Midbrain (tissue), 1 donor: ENCODE measurements around the gene CRELD2.

ENCODE experiments used
- DNase-seq: peaks from one replicate; lab custom pipeline; 2025; lab: John Stamatoyannopoulos, UW

Gene CRELD2

DNA sequence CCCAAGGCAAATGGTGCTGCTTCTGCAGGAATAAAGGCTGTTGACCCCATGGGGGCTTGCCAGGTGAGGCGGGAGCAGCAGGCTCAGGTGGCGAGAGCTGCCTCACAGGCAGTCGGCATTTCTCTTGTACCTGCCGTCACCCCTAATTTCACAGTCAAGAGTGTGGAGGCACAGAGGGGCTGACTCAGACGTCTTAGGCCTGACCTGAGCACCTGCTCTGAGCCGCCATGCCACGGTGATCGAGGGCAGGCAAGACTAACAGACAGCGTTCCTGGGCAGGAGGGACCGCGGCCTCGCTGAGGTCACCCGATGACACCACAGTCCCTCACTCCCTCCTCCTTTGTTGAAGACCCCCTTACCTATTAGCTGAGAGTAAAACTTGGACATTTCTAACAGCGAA, 5.4 kb upstream of the CRELD2 start:
- DNase-seq, result no peak

DNA sequence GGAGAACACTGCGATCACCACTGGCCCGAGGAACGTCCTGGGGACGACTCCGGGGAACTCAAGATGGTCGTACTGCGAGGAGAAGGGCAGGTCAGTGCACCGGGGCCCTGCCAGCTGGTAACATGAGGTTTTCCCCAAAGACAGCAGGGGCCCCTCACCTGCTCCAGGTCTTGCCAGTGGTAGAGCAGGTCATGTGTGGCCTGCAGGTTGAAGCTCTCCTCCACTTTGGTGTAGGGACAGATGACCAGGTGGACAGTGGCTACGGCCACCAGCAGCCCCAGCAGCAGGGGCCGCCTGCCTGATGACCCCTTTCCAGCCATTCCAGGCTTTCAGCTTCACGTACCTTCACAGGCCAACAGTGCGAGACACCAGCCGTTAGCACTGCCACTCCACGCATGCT, 5.0 kb upstream of the CRELD2 start:
- no peak for DNase-seq

DNA sequence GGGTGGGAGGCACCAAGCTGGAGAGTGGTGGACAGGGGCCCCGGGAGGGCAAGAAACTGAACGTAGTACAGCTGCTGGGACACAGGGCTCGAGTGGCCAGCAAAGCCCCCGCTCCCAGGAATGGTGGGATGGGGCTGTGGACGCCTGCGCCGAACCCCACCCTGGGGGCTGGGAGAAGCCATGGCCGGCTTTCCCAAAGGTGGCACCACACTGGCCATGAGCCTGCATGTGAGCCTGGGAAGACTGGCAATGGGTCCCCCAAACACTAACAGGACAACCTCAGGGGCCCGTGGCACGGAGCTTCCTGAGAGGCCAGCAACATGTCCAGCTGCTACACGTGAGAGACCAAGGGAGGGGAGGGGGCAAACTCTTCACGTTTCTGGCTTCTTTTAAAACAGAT, 4.2 kb upstream of the CRELD2 start:
- no peak for DNase-seq

DNA sequence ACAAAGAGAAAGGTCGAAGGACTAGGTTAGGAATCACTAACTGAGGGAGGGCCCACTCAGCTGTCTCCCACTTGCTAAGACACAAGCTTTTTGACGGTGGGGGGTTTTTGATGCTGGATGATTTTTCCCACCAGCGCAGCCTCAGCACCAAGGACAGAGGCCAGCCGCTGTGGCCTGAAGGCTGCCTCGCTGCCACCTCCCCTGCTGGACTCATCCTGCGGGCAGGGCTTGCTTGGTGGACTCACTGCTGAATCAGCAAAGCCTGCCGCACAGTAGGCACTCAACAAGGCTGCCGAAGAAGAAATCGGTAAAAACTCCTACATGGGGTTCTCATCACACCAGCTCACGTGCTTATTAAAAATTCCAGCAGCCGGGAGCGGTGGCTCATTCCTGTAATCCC, 2.8 kb upstream of the CRELD2 start:
- DNase-seq, result no peak

DNA sequence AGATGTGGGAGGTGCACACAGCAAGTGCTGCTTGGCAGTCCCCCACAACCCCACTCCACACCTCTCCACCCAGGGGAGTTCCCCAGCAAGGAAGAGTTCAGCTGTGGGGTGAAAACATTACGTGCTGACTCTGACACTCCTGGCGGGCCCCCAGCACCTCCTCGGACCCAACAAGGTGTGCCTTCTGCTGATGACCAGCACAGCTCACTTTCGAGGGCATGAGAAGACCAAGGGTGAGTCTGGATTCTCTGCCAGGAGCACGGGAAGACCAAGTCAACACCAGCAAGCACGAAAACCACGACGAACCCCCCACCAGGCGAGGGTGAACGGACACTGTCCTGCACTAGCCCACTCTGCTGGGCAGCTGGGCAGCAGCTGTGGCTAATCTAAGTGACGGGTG, 1.6 kb upstream of the CRELD2 start:
- DNase-seq, result no peak

DNA sequence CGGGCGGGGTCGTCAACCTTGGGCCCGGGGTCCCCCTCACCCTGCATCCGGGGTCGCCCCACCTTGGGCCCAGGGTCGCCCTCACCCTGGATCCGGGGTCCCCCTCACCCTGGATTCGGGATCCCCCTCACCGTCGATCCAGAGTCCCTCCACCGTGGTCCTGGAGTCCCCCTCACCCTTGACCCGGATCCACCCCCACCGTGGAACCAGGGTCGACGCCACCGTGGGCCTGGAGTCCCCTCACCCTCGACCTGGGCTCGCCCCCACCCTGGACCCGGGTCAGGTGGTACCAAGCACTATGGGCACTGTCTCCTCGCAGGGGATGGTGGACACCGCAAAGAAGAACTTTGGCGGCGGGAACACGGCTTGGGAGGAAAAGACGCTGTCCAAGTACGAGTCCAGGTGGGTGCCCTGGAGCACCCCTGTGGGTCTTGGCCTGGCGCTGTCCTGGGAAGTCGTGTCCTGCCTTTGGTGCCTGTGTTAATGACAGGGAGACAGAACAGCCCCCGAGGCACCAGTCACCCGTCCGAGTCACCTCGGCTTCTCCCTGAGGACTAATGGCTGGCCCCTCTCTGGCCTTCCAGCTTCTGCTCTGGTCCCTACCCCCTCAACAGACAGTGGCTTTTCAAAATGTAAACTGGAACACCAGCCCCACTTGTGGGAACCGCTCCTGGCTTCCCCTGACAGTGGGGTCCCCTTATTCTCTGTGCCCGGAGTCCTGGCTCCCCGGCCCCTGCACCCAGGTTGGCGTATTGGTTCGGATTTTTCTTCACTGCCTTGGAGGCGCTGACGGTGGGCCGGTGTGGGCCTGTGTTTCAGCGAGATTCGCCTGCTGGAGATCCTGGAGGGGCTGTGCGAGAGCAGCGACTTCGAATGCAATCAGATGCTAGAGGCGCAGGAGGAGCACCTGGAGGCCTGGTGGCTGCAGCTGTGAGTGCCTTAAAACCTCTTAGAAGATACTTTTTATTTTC, 762 bp downstream of the CRELD2 start:
- DNase-seq, result no peak

DNA sequence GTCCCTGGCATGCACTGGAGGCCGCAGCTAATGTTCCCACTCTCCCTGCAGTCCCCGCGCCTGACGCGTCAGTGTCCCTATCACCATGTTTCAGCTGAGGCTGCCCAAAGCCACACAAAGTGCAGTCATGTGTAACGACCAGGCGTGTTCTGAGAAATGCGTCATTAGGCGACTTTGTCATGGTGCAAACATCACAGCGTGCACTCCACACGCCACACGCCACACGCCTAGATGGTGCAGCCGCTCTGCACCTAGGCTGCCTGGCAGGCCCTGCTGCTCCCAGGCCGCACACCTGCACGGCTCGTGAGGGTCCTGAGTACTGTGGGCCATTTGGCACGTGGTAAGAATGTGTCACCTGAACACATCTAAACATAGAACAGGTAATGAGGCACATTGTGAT, 2.4 kb downstream of the CRELD2 start:
- no peak for DNase-seq

DNA sequence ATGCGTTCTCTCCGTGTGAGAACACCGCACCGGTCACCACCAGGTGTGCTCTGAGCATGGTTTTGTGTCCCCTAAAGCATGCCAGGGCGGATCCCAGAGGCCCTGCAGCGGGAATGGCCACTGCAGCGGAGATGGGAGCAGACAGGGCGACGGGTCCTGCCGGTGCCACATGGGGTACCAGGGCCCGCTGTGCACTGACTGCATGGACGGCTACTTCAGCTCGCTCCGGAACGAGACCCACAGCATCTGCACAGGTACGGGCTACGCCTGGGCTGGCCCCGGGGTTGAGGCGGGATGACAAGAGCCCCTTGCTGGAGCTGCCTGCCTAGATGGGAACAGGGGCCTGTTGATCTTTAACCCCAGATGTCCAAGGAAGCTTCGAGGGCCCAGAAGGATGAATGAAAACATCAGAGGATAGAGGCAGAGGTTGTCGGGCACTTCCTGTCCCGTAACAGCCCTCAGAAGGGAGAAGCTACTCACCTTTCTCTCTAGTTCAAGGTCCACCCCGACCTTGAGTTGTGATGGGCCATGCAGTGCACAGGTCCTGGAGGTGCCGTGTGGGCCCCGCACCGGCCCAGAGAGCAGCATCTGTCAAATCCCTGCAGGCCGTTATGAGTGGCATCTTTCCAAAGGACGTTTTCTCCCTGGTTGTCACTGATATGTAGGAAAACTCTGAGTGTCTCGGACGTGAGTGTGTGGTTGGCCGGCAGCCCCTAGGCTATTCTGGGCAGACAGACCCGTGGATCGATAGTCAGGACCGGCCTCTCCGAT, 3.3 kb downstream of the CRELD2 start:
- no peak for DNase-seq

DNA sequence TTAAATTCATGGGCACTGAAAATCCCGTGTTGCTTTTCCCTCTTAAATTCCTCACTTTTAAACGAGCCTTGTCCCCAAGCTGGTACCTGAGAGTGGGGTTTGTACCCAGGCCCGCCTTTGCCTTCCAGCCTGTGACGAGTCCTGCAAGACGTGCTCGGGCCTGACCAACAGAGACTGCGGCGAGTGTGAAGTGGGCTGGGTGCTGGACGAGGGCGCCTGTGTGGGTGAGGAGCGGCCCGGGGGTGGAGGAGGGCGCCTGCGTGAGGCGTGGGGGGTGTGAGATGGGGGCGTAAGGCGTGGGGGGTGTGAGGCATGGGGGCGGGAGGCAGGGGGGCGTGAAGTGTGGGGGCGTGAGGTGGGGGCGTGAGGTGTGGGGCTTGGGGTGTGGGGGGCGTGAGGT, 4.0 kb downstream of the CRELD2 start:
- DNase-seq, result no peak

DNA sequence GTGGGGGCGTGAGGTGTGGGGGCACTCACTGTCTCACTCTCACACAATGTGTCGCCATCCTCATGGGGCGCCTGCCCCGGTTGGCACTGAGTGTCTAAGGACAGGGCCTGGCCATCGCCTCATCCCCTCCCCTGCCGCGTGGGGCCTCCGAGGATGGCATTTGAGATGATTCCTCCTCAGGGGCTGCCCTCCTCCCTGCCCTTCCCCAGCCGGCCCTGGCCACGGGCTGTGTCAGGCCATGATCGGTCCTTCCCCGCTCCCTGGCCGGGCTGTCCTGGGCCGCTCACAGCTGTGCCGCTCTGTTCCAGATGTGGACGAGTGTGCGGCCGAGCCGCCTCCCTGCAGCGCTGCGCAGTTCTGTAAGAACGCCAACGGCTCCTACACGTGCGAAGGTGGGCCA, 4.5 kb downstream of the CRELD2 start:
- no peak for DNase-seq

DNA sequence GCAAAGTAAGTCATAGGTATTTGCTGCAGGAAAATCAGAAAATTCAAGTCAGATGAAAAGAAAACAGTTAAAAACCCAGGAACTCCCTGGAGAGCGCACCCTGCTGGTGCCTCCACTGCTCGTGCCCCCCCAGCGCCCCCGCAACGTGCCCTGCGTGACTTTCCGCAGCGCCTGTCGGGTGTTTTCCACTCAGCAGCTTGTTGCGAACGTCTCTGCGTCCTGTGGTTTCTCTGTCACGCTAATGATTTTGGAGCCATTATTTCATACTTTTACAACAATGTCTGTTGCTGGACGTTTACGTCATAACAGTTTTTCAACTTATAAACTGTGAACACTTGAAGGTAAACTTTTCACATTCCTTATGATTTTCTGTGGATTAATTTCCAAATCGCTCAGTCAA, 5.0 kb downstream of the CRELD2 start:
- DNase-seq, result no peak

DNA sequence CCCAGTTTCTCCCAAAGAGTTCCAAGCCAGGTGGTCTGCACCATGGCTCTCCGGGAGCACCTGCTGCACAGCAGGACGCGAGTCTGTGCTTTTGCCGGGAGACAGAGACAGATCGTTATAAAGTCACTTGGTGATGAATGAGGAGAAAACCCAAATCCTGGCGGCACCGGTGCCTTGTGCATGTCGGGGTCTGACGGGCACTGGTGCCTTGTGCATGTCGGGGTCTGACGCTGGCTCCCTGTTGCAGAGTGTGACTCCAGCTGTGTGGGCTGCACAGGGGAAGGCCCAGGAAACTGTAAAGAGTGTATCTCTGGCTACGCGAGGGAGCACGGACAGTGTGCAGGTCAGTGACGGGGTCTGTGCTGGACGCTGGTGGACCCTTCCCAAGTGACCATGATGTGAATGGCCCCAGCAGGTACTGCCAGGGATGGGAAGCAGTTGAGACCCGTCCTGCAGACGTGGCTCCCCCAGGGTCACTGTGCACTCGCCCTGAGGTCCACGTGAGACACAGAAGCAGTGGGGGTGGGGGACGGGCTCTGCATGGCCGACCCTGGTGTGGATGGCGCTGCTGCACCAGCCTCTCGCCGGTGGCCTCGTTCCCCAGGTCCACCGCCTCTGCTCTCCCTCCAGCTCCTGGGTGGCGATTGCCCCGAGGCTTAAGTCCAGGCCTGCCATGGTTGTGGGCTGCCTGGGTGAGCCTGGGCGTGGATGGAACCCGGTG, 5.8 kb downstream of the CRELD2 start:
- no peak for DNase-seq

DNA sequence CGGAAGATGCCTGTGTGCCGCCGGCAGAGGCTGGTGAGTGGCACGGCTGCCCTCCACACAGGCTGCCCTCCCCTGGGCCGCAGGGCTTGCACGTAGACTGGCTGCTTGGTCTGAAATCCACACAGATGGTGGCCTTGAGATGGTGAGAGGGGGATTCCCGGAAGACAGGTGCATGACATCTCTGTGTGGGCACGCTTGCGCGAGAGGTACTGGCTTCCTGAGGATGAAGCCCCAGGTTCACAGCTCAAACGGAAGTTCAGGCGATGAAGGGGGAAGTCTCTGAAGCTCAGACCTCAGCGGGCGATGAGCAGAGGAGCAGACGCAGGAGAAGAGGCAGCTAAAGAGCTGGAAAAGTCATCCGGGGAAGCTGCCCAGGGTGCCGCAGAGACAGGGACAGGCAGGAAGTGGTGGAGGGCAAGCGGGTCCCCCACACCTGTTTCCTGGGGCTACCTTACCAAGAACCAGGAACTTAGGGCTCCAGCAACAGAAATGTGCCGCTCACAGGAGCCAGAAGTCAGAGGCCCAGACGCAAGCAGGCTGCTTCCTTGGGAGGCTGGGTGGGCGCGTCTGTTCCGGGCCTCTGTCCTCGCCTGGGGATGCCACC, 7.2 kb downstream of the CRELD2 start:
- no peak for DNase-seq

DNA sequence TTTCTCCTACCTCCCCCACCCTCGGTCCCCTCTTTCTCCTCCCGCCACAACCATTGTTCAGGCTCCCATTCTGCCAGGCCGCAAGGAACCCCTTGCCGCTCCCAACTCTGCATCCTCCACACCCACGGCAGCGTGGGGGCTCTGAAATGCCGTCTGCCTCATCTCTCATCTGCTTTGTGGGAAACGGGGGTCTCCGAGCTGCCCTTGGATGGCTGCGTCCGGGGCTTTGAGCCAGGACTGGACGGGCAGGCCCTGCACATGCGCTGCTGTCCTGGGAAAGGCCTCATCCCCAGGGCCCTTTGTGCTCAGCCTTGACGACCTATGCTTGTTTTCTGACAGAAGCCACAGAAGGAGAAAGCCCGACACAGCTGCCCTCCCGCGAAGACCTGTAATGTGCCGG, 8.5 kb downstream of the CRELD2 start:
- DNase-seq, result no peak

DNA sequence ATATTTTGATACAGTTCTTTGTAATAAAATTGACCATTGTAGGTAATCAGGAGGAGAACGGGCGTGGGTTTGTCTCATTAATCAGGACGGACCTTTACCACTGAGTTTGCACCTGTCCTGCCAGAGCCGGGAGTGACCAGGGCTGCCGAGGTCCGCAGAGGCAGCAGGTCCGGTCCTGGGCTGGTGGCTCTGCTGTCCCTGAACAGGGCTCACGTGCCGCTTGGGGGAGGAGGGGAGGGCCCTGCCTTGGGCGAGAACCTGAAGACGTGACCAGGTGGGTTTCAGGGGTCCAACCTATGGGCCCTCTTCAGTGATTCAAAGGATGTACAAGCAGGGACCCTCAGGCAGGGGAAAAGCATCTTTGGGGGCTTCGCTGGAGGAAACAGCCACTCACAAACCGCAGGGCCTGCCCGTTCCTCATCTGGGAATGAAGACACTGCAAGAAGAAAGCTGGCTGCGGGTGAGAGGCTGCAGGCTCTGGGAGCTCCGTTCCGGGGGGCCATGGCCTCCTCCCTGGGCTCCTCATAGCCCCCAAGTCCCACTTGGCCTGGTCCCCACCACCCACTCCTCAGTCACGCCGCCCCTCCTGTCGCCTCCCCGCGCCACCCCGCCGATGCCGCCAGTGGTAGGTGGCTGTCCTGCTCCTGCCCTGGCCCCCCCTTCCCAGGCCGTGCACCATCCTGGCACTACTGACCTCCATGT, 9.2 kb downstream of the CRELD2 start:
- DNase-seq, result no peak

DNA sequence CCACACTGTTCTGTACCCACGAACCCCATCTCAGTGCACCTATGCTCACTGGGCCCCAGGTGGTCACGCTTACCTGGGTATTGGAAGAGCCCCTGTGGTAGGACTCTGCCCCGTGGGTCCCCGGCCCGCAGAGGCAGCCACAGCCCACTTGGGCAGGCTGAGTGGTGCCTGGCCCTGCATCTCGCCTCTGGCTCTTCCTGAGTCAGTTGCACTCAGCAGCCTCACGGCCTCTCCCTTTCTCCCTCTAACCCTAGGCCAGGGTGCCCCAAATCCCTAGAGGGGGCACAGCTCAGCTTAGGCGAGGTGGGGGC, 9.7 kb downstream of the CRELD2 start:
- no peak for DNase-seq

DNA sequence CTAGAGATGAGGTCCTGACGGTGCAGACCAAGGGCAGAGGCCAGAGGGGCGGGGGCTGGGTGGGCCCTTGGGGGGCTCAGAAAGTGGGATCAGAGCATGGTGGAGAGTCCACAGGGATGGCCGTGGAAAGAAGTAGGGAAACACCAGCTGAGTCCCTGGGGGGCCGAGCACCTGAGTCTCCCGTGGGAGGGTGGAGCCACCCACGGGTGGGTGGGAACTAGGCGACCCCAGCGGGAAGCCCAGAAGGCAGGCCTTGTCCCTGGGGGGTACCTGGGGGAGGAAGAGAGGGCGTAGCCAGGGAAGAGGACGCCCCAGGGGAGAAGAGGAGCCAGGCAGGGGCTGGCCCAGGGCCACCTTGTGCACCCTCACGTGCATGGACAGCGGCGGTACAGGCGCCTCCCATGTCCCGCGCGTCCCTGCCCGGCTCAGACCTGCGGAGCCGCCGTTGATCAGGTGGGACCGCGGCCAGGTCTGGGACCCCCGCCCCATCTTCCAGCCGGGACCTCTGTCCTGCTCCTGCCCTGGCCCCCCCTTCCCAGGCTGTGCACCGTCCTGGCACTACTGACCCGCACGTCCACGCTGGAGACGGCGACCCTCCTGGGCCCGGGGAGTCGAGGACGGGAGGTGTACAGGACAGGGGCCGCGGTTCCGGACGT, 10.2 kb downstream of the CRELD2 start:
- DNase-seq, result no peak

DNA sequence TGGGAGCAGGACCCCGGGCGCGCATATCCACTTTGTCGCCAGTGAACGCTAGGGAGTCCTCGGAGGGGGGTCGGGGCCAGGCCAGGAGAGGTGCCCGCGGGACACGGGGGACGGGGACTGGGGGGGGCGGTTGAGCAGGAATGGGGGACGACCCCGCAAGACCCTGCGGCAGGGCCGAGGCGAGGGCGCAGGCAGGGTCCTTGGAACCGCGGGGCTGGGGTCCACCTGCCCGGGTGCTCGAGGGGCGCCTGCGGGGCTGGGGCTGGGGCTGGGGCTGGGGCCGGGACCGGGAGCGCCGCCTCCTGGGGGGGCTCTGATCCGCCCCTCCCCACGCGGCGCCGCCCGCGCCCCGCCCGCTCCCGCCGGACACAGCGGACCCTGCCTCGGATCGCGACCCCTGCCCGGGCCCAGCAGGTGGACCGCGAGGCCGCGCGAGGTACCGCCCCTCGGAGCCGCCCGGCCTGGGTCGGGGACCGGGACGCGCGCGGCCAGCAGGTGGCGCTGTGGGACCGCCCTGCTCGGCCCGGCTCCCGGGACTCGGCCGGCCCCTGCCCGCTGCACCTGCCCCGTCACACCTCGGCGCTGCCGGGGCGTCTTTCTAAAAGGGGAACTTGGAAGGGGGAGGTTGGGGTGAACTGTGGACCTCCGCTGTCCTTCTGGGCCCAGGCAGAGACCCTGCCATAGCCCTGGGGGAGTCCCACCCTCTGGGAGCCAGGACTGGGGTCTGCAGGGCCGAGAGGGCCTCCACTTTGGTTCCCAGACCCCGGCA, 11.0 kb downstream of the CRELD2 start:
- peak; percentile 37 for DNase-seq

DNA sequence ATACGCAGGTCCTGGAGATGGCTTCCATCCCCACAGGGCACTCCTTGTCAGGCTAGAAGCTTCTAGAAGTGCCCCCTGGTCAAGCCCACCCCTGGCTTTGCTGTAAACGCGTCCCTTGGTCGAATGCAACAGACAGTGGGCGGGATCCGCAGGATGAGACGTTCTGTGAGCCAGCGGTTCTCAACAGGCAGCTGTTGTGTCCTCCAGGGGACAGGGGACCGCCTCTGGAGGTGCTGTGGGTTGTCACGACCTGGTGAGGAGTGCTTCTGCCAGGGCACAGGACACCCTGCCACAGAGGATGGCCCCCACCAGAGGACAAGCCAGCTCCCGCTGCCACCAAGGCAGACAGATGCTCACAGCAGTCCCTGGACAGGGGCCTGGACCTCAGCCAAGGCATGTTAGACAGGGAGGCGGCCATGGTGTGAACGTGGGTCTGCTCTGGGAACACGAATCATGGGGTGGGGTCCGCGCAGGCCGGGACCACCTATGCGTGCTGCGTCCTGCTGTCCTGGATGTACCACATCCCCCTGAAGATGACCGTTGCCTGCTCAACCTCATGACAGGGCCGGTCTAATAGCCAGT, 11.7 kb downstream of the CRELD2 start:
- no peak for DNase-seq
